GM12801 (cell line): Measurements from ENCODE around the gene LCE7A.

Experiments
- TF ChIP-seq, protein P1 (sequence below): IDR thresholded peaks from one replicate; pipeline ENCODE4 v1.5.1; 2011; ENCODE audit warnings: control low read depth; ENCODE audit not compliant: insufficient read length; ENCODE audit errors: extremely low read depth

The LCE7A gene

DNA sequence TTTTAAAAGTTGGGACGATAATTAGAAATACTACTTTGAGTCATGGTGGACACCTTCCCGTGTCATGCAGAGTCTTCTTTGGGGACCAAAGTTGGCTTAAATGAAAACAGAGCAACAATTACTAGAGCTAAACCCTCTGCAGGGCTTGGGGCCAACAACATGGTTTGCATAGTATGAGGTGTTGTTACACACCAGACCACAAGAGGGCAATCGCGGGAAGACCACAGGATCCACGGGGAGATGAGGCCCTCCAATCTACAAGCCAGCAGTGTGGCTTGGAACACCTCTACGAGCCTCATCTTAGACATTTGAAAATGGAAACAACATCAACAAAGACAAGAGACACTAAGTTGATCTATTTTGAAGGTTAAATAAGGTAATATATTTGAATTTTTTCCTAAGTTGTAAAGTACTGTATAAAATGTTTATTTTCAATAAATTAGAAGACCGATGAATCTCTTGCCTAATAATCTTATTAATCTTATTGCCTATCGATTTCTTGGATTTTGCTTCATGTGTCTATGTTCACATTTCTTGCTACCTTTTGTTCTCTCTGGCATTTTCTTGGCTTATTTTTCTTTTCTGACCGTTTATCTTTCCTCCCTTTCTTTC, 10.1 kb downstream of the LCE7A start:
- TF ChIP-seq, protein P1, sequence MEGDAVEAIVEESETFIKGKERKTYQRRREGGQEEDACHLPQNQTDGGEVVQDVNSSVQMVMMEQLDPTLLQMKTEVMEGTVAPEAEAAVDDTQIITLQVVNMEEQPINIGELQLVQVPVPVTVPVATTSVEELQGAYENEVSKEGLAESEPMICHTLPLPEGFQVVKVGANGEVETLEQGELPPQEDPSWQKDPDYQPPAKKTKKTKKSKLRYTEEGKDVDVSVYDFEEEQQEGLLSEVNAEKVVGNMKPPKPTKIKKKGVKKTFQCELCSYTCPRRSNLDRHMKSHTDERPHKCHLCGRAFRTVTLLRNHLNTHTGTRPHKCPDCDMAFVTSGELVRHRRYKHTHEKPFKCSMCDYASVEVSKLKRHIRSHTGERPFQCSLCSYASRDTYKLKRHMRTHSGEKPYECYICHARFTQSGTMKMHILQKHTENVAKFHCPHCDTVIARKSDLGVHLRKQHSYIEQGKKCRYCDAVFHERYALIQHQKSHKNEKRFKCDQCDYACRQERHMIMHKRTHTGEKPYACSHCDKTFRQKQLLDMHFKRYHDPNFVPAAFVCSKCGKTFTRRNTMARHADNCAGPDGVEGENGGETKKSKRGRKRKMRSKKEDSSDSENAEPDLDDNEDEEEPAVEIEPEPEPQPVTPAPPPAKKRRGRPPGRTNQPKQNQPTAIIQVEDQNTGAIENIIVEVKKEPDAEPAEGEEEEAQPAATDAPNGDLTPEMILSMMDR, result no peak

DNA sequence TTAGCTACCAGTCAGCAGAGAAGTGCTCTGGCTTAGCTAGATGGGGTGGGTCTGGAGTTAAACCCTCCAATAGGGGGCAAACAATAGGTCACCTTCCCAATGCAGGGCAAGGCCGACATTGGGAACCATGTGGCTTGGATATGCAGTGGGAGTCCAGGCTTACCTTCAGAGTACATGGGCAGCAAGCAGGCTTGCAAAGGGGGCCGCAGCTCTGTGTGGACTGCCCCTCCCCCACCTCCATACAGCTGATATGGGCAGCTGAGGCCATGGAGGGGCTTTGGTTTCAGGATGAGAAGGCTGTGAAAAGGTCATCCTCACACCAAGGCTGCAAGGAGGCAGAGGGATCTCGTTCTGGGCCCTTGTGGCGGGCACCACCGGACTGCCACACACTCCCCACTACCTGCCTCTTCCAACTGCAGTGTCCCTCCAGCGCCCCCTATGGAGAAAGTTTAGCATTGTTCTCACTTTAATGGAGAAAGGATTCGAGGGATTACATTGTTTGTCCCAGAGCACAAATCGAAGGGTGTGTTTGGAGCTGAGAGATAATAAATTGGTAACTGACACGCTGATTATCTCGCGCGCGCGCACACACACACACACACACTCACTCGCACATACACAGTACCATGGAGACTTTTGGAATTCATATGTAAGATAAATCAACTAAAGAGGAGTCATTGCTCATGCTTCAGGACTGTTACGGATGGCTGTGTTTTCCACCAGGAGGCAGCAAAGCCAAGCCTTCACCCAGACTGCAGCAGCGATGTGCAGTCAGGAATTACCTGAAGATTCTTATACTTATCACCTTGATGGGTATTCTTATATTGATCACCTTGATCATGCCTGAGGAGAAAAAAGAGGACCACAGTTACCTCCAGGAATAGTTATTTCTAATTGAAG, 11.3 kb downstream of the LCE7A start:
- TF ChIP-seq, protein P1, result no peak

DNA sequence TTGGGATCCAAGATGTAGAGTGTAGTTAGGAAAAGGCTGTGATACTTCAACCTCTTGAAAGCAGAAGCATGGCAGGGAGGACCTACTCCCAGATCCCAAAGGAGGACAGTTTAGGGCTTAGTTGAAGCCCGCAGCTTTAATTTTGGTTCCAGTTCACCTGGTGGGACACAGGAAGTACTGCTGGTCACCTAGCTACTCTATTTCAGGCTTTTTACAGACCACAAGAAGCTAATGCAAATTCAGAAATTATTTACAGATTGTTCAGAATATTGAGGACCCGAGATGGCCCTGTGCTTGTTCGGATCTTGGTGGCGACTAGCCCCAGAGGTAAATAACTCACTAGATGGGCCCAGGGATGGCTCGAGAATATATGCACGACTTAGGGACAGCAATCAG, 11.9 kb downstream of the LCE7A start:
- TF ChIP-seq, protein P1, result no peak

DNA sequence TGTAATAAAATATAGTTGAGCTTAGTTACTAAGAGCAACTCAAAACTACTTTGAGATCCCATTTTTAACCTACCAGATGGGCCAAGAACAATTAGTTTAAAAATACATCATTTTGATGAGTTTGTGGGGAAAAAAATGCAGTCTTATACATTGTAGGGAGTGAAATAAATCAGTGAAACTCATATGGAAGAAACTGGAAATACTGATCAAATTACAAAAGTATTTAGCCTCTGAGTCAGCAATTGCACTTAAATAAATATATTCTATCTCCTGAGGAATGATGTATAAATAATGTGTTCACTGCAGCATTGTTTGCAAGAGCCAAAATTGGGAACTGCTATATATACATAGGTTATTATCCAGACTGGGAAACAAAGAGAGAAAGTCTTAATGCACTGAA, 13.7 kb downstream of the LCE7A start:
- TF ChIP-seq, protein P1, result no peak

DNA sequence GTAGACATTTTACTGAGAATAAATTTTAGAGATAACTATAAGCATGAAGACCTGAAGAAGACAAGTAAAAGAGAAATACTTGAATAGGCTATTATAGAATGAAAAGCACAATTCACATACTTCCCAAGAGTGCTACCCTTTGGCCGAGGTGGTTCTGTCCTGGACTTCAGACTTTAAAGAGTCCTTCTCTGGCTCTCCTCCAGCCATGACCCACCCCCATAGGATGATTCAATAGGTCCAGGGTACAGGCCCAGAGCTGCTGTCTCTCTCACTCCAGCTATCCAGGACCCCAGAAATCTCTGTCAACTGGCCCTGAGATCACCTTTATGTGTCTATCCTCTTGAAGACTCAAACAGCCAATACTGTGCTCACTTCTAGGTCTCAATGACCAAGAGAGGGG, 17.0 kb downstream of the LCE7A start:
- TF ChIP-seq, protein P1, result no peak

DNA sequence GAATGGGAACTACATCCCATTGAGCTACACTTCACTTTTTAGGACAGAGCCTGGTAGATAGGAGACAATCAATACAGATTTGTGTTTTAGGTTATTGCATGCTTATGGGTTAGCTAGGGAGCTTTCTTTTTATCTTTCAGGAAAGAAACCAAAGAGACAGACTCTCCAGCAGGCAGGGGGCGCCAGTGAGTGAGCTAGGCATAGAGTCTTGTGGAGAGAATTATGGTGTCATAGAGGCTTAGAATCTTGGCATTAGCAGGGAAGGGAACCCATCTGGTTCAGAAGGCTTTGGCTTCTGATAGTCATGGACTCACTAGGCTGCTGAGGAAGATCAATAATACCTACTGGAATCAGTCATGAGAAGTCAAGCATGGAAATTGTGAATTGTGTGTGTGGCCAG, 18.2 kb downstream of the LCE7A start, which contains the start of gene SMCP:
Gene SMCP, plus strand, starts transcription at position 281 of the 400 bp plus-strand sequence. CDS start 6,101 bp downstream, outside the sequence.
- TF ChIP-seq, protein P1, result no peak

DNA sequence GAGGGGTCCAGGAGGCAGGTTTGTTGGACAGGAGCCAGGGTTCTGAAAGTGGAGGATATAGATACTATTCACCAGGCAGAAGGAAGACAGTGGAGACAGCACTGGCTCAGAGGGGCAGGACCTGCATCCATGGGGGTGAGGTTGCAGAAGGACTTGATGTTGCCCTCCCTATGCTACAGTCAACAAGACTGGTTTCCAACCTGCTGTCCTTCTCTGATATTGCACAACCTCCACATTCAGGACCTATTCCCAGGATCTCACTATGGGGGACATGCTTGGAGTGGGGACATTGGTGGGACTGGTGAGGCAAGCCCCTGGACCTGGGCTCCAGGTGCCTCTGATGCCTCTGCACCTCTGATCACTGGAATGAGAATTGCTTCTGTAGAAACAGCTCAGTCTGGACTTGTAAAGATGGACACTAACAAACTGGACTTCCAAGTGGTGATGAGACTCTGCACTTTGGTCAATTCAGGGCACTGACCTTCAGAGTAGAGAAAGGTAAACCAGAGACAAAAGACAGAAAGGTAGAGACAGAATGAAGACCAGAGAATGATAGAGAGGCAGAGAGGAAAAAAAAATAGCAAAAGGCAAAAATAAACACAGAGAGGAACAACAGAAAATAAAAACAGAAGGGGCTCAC, 19.9 kb downstream of the LCE7A start:
- TF ChIP-seq, protein P1, result no peak
